HepG2 (cell line): ENCODE results near the gene FBXL2. TPM values are rescaled to one million over a fixed set of nuclear protein-coding genes. Genes with fewer than 3 reads are reported as not detected.

Experiments used
- ATAC-seq: fragments of 200-7000 bp; cut with Tn5 transposase; 3 replicates; pipeline ENCODE4 v1.9.1; 2020; ENCODE audit warnings: mild to moderate bottlenecking, moderate library complexity
- BruUV-seq: library from RNA; stranded (reverse); fragments of 400-500 nt; replicated peaks from 2 replicates; lab custom pipeline; 2021; lab: Mats Ljungman, UMichigan
- CTCF ChIA-PET: fragments of 300-600 bp; formaldehyde crosslinking; extraction: SDS; loops from one replicate; lab custom pipeline; 2021; ENCODE audit warnings: low total read pairs, inconsistent platforms, low intra/inter-chr PET ratio; lab: Yijun Ruan, JAX
- POLR2A ChIA-PET: fragments of 350-600 bp; sonication (Branson Sonifier 250); formaldehyde crosslinking; loops from one replicate; lab custom pipeline; 2020; ENCODE audit warnings: antibody characterized with exemption, inconsistent platforms; lab: Yijun Ruan, JAX
- DNase-seq: peaks from one replicate; pipeline ENCODE4 v3.0.0-alpha.2; 2015; ENCODE audit warnings: low spot score
- FAIRE-seq: peaks from 3 replicates; lab custom pipeline; 2011; peaks lifted over from hg19 to GRCh38; lab: Jason Lieb, UNC
- H2AFZ ChIP-seq: one replicate; pipeline ENCODE4 v1.6.1; 2011; ENCODE audit warnings: low read length, inconsistent platforms
- H3K27ac ChIP-seq: fragments of 300-600 bp; 3 replicates; pipeline ENCODE4 v1.8.0; 2011; ENCODE audit warnings: mixed run types, mild to moderate bottlenecking, mixed read lengths, low read length, inconsistent platforms; ENCODE audit not compliant: insufficient read depth; ENCODE audit errors: extremely low read length
- H3K27me3 ChIP-seq, 2 experiments: fragments of 200-600 bp in 1 of 2; 2 replicates in 1 of 2; 3 replicates in 1 of 2; pipeline versions ENCODE4 v1.6.0 to v1.8.0; 2011; ENCODE audit warnings: low read length in 2 of 2, mild to moderate bottlenecking in 2 of 2, moderate library complexity in 2 of 2, inconsistent platforms in 1 of 2; ENCODE audit not compliant: insufficient read depth in 2 of 2, control insufficient read depth in 1 of 2
- H3K36me3 ChIP-seq, 2 experiments: fragments of 200-600 bp in 1 of 2; replicated peaks in 1 of 2; 2 replicates in 1 of 2; 3 replicates in 1 of 2; pipeline versions ENCODE4 v1.5.1 to v1.8.0; 2011; ENCODE audit warnings: low read length in 2 of 2, inconsistent platforms in 1 of 2; ENCODE audit not compliant: insufficient read depth in 2 of 2, control insufficient read depth in 1 of 2
- H3K4me1 ChIP-seq: 2 replicates; pipeline ENCODE4 v1.5.1; 2012; ENCODE audit warnings: low read length, inconsistent platforms; ENCODE audit not compliant: insufficient read depth
- H3K4me2 ChIP-seq: 2 replicates; pipeline ENCODE4 v1.6.0; 2011; ENCODE audit warnings: low read depth, low read length, inconsistent platforms
- H3K4me3 ChIP-seq, 3 experiments: fragments of 200-600 bp in 1 of 3; sonication (generic), shearing (Covaris generic) in 1 of 3; replicated peaks in 1 of 3; 2 replicates each; pipeline ENCODE4 v1.5.1; 2011 to 2016; ENCODE audit warnings: low read length in 3 of 3, inconsistent platforms in 2 of 3, low read depth in 2 of 3, mild to moderate bottlenecking in 2 of 3, control low read depth in 1 of 3, mixed read lengths in 1 of 3; ENCODE audit not compliant: insufficient read depth in 1 of 3
- H3K79me2 ChIP-seq: one replicate; pipeline ENCODE4 v1.6.1; 2011; ENCODE audit warnings: low read length, inconsistent platforms; ENCODE audit not compliant: insufficient read depth
- H3K9ac ChIP-seq: 2 replicates; pipeline ENCODE4 v1.6.0; 2011; ENCODE audit warnings: mild to moderate bottlenecking, low read depth, low read length, inconsistent platforms; ENCODE audit not compliant: insufficient read depth
- H3K9me3 ChIP-seq: 2 replicates; pipeline ENCODE4 v1.5.1; 2012; ENCODE audit warnings: mild to moderate bottlenecking, low read length
- H4K20me1 ChIP-seq: 2 replicates; pipeline ENCODE4 v1.6.0; 2011; ENCODE audit warnings: inconsistent platforms, mild to moderate bottlenecking, low read length, moderate library complexity; ENCODE audit not compliant: insufficient read depth
- ARID3A ChIP-seq: IDR thresholded peaks from 2 replicates; pipeline ENCODE4 v1.6.1; 2012; ENCODE audit warnings: low read depth, low read length, improper control_type of control experiment
- ARNTL ChIP-seq: sonication (generic); formaldehyde crosslinking; IDR thresholded peaks from 2 replicates; pipeline ENCODE4 v1.4.0; 2020; ENCODE audit warnings: mild to moderate bottlenecking, missing genetic modification reagents
- ASH2L ChIP-seq: fragments of 300-600, 200-600 bp; sonication (generic); IDR thresholded peaks from 2 replicates; pipeline ENCODE4 v1.7.0; 2017; ENCODE audit warnings: low read depth, mild to moderate bottlenecking, moderate library complexity, mixed read lengths, low read length; ENCODE audit not compliant: insufficient read length
- CEBPG ChIP-seq: IDR thresholded peaks from 2 replicates; pipeline ENCODE4 v1.6.1; 2016
- DNMT3B ChIP-seq: conservative IDR thresholded peaks from 2 replicates; pipeline ENCODE4 v1.6.1; 2016; ENCODE audit warnings: missing biosample characterization, control low read depth
- FOXA3 ChIP-seq: IDR thresholded peaks from 2 replicates; pipeline ENCODE4 v1.6.1; 2016; ENCODE audit warnings: missing genetic modification reagents, missing compliant biosample characterization
- NFE2L2 ChIP-seq: fragments of 150-350 bp; IDR thresholded peaks from 2 replicates; pipeline ENCODE4 v1.6.1; 2014; ENCODE audit warnings: low read length
- PCBP2 ChIP-seq: fragments of 200-400 bp; formaldehyde crosslinking; optimal IDR thresholded peaks from 2 replicates; pipeline ENCODE3; 2018; ENCODE audit warnings: low read length, low read depth; ENCODE audit not compliant: poor library complexity, severe bottlenecking
- PRPF4 ChIP-seq: fragments of 200-400 bp; formaldehyde crosslinking; IDR thresholded peaks from 2 replicates; pipeline ENCODE4 v1.6.1; 2016; ENCODE audit warnings: low read length, low read depth; ENCODE audit not compliant: poor library complexity, severe bottlenecking
- RFXAP ChIP-seq: sonication (generic); formaldehyde crosslinking; IDR thresholded peaks from 2 replicates; pipeline ENCODE4 v1.4.0; 2020; ENCODE audit warnings: missing genetic modification reagents, borderline replicate concordance
- SRSF9 ChIP-seq: fragments of 200-400 bp; formaldehyde crosslinking; IDR thresholded peaks from 2 replicates; pipeline ENCODE4 v1.6.1; 2018; ENCODE audit warnings: borderline replicate concordance, mild to moderate bottlenecking, low read depth, low read length; ENCODE audit not compliant: insufficient read depth, poor library complexity, severe bottlenecking
- ZBTB44 ChIP-seq: sonication (generic); formaldehyde crosslinking; IDR thresholded peaks from 2 replicates; pipeline ENCODE4 v1.4.0; 2020; ENCODE audit warnings: missing genetic modification reagents
- ZMAT5 ChIP-seq: sonication (generic); formaldehyde crosslinking; IDR thresholded peaks from 2 replicates; pipeline ENCODE4 v1.5.0; 2020; ENCODE audit warnings: mild to moderate bottlenecking, low read depth, missing genetic modification reagents, borderline replicate concordance
- ZNF18 ChIP-seq: sonication (generic); formaldehyde crosslinking; IDR thresholded peaks from 2 replicates; pipeline ENCODE4 v1.8.0; 2022; ENCODE audit warnings: mild to moderate bottlenecking, missing genetic modification reagents; ENCODE audit not compliant: insufficient replicate concordance
- ZNF441 ChIP-seq: sonication (generic); formaldehyde crosslinking; IDR thresholded peaks from 2 replicates; pipeline ENCODE4 v1.7.0; 2021; ENCODE audit warnings: missing genetic modification reagents, borderline replicate concordance
- ZNF543 ChIP-seq: sonication (generic); formaldehyde crosslinking; IDR thresholded peaks from 2 replicates; pipeline ENCODE4 v1.4.0; 2020; ENCODE audit warnings: mild to moderate bottlenecking, missing genetic modification reagents
- ZNF558 ChIP-seq: sonication (generic); formaldehyde crosslinking; IDR thresholded peaks from 2 replicates; pipeline ENCODE4 v1.9.0; 2022; ENCODE audit warnings: mild to moderate bottlenecking, missing genetic modification reagents, borderline replicate concordance
- ZNF598 ChIP-seq: sonication (generic); formaldehyde crosslinking; IDR thresholded peaks from 2 replicates; pipeline ENCODE4 v1.5.1; 2020; ENCODE audit warnings: mild to moderate bottlenecking, missing genetic modification reagents, borderline replicate concordance
- ZNF709 ChIP-seq: sonication (generic); formaldehyde crosslinking; IDR thresholded peaks from 2 replicates; pipeline ENCODE4 v1.5.0; 2020; ENCODE audit warnings: mild to moderate bottlenecking, missing genetic modification reagents
- ZNF883 ChIP-seq: sonication (generic); formaldehyde crosslinking; IDR thresholded peaks from 2 replicates; pipeline ENCODE4 v1.5.1; 2020; ENCODE audit warnings: mild to moderate bottlenecking, missing genetic modification reagents; ENCODE audit errors: not compliant biosample characterization
- ZSCAN22 ChIP-seq: sonication (generic); formaldehyde crosslinking; IDR thresholded peaks from 2 replicates; pipeline ENCODE4 v1.4.0; 2020; ENCODE audit warnings: mild to moderate bottlenecking, missing genetic modification reagents
- WGBS: methylation state at CpG from one replicate; pipeline ENCODE4 v1.1.6; 2017; ENCODE audit warnings: low lambda C conversion rate; 5-methylcytosine and 5-hydroxymethylcytosine counted together
- in situ Hi-C: cut with HindIII; loops from 2 replicates; pipeline ENCODE4 v1.10.0; 2017; ENCODE audit warnings: low pct_unique_long_range_greater_than_20kb; ENCODE audit not compliant: extremely low pct_ligation_motif_present
- intact Hi-C: fragments of 100-400 bp; cut with micrococcal nuclease; formaldehyde crosslinking; loops from one replicate; pipeline ENCODE4 v1.10.0; 2022; ENCODE audit not compliant: unreplicated experiment
- polyA plus RNA-seq, 8 experiments: library from polyadenylated mRNA; depleted of rRNA in 3 of 8; stranded (reverse) in 7 of 8; unstranded in 1 of 8; fragments of >200 nt; fragmentation: Illumina TruSeq in 4 of 8; extraction: Trizol in 4 of 8; gene quantifications; 2 replicates each; pipeline versions ENCODE4 v1.2.1 to v1.2.3, GENCODE V29; 2011 to 2016; ENCODE audit warnings: low read depth in 4 of 8, missing spikeins in 1 of 8, mixed read lengths in 1 of 8; ENCODE audit not compliant: insufficient read depth in 1 of 8
- total RNA-seq, 5 experiments: library from RNA; depleted of rRNA; stranded (reverse); fragments of >200 nt; fragmentation: Illumina TruSeq; extraction: Trizol; gene quantifications; 2 replicates each; pipeline ENCODE4 v1.2.3, GENCODE V29; 2016; ENCODE audit warnings: low read depth in 1 of 5

FBXL2 gene
- total and polyA plus RNA-seq, 2 of the 13 experiments (the other 11 are each of a cell fraction or from before 2014, with no cell fraction given) = 1.8 to 5.0 TPM

GRCh38 chr3:33238923-33239322 lies 38.3 kb upstream of the FBXL2 start (continued):
- TF ChIP-seq NFE2L2 = no peak
- TF ChIP-seq SRSF9 = no peak
- no peak for TF ChIP-seq PCBP2
- TF ChIP-seq ZNF709 = no peak
- TF ChIP-seq ZNF441 = no peak

- no TSS peak for BruUV-seq
- intact Hi-C loops = no loop called here
- TF ChIP-seq ARNTL (no peak), ZBTB44 (CRISPR knock-in tag) (no peak), ZSCAN22 (CRISPR knock-in tag) (no peak), RFXAP (CRISPR knock-in tag) (no peak), ZNF598 (CRISPR knock-in tag) (no peak), ZNF543 (CRISPR knock-in tag) (no peak), ARID3A (no peak), CEBPG (CRISPR knock-in tag) (no peak), ZNF18 (no peak), DNMT3B (CRISPR knock-in tag) (no peak), FOXA3 (CRISPR knock-in tag) (no peak), PRPF4 (no peak), ASH2L (no peak), ZNF558 (CRISPR knock-in tag) (no peak), ZNF883 (CRISPR knock-in tag) (no peak), ZMAT5 (CRISPR knock-in tag) (no peak)
Observed at GRCh38 chr3:33240261-33240660, 37.0 kb upstream of the FBXL2 start.

More at GRCh38 chr3:33240261-33240660, 37.0 kb upstream of the FBXL2 start:
- WGBS = 0% methylated on average over 1 of the region's 1 CpG
- Histone ChIP-seq H3K27me3 (no peaks in the 10 kb centered on the region; a peak in 1 of 5 replicates), H4K20me1 (no peaks in the 10 kb centered on the region), H3K4me3 (no peak overlapping the region), H3K4me1 (no peaks in the 10 kb centered on the region), H3K9ac (no peak overlapping the region), H3K27ac (no peak overlapping the region), H3K9me3 (no peaks in the 10 kb centered on the region), H3K36me3 (no peaks in the 10 kb centered on the region), H3K4me2 (no peak overlapping the region), H2AFZ (no peak overlapping the region), H3K79me2 (no peaks in the 10 kb centered on the region)
- POLR2A ChIA-PET = no interaction called here
- ATAC-seq = no peak
- CTCF ChIA-PET = no interaction called here
- no peak for FAIRE-seq
- no peak for DNase-seq
- in situ Hi-C loops = no loop called here
